NCI-H748 (cell line): ENCODE measurements around the gene FOXA2.
"Not testable (repeated sequence)": the region's sequence is repeated elsewhere in the genome, so short reads cannot be mapped to it uniquely, and the experiment has no call there.

ENCODE experiments used
- DNase-seq: peaks from one replicate; lab custom pipeline; 2025; ENCODE audit not compliant: unreplicated experiment; lab: John Stamatoyannopoulos, UW

FOXA2 gene

GRCh38 chr20:22584522-22584921, at the start of gene FOXA2:
FOXA2 (minus strand) TSS chr20:22584572; CDS start chr20:22584278, 294 bp downstream.
- DNase-seq = peak; percentile 98

GRCh38 chr20:22630701-22631100, 46.3 kb upstream of the FOXA2 start:
- peak; percentile 86 for DNase-seq

GRCh38 chr20:22629927-22630326, 45.6 kb upstream of the FOXA2 start:
- DNase-seq = peak; percentile 62

- DNase-seq = peak; percentile 23
These were observed 45.1 kb upstream of the FOXA2 start for GRCh38 chr20:22629447-22629846.

- no peak for DNase-seq
These were observed 42.1 kb upstream of the FOXA2 start for GRCh38 chr20:22626496-22626895.

- DNase-seq = no peak
These were observed 38.8 kb upstream of the FOXA2 start for GRCh38 chr20:22623211-22623610.

- no peak for DNase-seq
These were observed 36.0 kb upstream of the FOXA2 start for GRCh38 chr20:22620342-22620741.

- DNase-seq = no peak
These were observed 35.4 kb upstream of the FOXA2 start for GRCh38 chr20:22619806-22620205.

GRCh38 chr20:22619272-22619671, 34.9 kb upstream of the FOXA2 start:
- DNase-seq = no peak

GRCh38 chr20:22617160-22617559, 32.8 kb upstream of the FOXA2 start:
- no peak for DNase-seq

- no peak for DNase-seq
These were observed 32.2 kb upstream of the FOXA2 start for GRCh38 chr20:22616551-22616950.

- no peak for DNase-seq
These were observed 31.1 kb upstream of the FOXA2 start for GRCh38 chr20:22615425-22615824.

- DNase-seq = no peak
These were observed 27.3 kb upstream of the FOXA2 start for GRCh38 chr20:22611636-22612035.

GRCh38 chr20:22607695-22608094, 23.3 kb upstream of the FOXA2 start:
- no peak for DNase-seq

- no peak for DNase-seq
These were observed 20.4 kb upstream of the FOXA2 start for GRCh38 chr20:22604815-22605214.

GRCh38 chr20:22601361-22602141, 17.2 kb upstream of the FOXA2 start:
- DNase-seq = no peak

GRCh38 chr20:22599258-22599657, 14.9 kb upstream of the FOXA2 start:
- DNase-seq = not testable (repeated sequence)

GRCh38 chr20:22597303-22597702, 12.9 kb upstream of the FOXA2 start:
- no peak for DNase-seq

- no peak for DNase-seq
These were observed 6.3 kb upstream of the FOXA2 start for GRCh38 chr20:22590662-22591061.

GRCh38 chr20:22586645-22587310, 2.4 kb upstream of the FOXA2 start:
- no peak for DNase-seq

- DNase-seq = peak; percentile 23
These were observed 1.6 kb upstream of the FOXA2 start for GRCh38 chr20:22585786-22586493.
